ENCODE data around the gene CRACDL.

Gene CRACDL

DNA sequence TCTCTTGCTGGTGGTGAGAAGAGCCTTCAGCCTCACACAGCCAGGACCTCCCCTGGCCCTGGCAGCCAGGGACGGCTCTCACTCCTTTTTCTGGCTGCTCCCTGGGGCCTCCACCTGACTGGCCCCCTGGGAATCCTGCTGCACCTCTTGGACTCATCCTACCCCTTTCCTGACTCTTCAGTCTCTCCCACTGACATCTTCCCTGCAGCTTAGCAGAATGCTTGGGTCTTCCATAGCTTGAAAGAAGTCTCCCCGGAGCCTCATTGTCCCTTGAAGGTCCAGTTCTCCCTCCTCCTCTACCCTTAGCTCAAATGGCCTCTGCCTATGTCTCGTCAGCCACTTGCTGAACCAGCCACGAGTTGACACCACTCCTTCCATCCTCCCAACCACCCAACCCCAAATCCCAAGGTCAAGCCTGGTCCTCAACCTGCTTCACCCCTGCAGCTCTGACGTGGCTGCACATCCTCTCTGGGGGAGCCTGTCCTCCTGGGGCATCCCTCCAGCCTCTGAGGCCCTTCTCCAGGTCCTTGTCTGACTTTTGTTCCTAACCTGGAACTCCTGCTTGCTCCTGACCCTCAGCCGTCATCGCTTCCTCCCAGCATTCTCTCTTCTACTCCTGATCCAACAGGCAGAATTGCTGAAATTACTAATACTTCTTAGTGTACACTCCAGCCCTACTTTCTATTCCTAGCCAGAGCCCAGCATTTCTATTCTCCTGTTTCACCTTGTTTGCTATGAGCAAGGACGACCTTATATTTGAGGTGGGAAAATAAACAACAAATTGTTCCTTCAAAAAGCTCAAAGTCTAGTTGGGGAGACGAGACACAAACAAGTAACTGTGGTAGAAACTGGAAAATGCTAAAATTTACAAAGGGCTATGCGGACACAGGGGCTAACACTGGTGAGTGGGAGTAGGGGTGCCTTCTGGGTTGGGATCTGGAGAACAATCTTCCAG is 136.4 kb downstream of the CRACDL start:
- DNase-seq = no peak

GRCh38 chr2:98796775-98797544 is 139.1 kb downstream of the CRACDL start:
- no peak for DNase-seq

DNA sequence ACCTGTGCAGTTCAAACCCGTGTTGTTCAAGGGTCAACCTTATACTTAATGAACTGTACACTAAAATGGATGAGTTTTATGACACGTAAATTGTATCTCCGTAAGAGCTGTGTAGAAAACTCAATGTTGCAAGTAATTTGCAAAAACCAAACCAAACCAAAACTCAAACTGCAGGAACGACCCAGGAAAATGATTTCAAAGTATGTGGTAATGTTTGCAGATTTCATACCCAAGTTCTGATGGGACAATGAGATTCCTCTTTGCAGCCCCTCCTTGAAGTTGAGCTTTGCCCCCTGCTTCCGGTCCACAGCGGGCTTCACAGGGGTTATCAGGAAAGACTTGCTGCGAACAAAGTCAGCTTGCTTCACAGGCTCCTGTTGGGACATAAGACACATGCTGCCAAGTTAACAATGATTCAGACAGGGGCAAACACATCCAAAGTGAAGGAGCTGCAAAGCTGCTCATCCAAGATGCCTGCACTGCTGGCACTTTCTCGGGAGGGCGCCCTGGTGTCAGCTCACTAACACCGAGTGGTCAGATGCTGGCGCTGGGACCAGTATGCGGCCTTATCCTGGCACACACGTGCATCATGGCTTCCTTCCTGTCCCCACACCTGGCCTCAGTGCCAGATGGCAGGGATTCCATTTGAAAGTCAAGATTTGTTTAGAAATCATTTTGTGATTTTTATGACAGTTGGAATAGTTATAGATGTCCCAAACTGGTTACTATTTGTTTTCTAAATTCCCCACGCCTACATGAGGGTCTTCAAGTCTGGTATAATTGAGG is 139.9 kb downstream of the CRACDL start:
- DNase-seq = no peak

- no peak for DNase-seq
Observed at GRCh38 chr2:98793897-98794830, 141.9 kb downstream of the CRACDL start.

- no peak for DNase-seq
Observed at GRCh38 chr2:98793275-98793674, 142.8 kb downstream of the CRACDL start.

GRCh38 chr2:98790221-98790620 is 145.8 kb downstream of the CRACDL start:
- DNase-seq = no peak

DNA sequence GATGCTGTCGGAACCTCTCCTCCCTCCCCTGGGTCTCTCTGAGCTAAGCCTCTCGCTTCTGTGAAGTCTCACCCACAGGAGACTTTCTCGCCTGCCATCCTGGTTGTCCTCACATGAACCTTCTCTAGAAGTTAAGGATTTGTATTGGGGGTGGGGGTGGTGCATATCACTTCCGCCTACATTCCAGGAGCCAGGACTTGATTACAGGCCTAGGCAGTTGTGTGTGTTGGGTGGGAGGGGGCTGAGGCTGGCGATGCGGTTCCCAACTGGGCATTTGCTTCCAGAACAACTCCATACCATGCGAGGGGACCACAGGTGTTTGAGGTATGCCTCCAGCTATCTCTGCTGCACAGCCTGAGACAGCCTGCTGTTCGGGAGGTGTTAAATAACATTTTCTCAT is 148.3 kb downstream of the CRACDL start:
- DNase-seq = no peak

DNA sequence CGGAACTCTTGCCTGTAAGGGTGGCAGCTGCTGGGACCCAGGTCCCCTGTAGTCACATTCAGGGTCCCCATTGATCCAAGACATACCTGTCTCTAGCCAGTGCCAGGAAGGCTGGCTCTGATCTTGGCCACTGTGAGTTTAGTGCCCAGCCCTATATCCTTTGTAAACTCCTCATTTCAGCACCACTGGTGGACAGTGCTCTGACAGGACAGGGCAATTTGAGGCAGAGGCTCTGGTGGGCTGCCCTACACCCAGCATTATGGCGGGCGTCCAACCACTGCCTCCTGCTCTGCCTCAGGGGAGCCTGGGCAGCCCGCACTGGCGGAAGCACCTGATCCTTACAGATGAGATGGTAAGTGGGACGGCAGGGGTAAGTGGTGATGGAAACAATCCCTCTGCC is 149.8 kb downstream of the CRACDL start:
- DNase-seq = no peak

DNA sequence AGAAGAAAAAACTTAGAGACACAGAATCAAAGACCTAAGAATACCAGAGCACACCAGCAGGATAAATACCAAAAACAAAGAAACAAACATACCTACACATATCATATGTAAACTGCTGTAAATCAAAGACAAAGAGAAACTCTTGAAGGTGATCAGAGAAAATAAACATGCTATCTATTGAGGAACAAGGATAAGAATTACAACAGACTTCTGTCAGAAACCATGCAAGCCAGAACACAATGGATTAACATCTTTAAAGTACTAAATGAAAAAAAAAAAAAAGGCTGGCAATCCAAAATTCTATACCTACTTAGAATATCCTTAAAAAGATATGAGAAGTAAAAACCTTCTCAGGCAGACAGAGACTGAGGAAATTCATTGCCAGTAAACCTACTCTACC is 153.5 kb downstream of the CRACDL start:
- DNase-seq = no peak

GRCh38 chr2:98781822-98782221 is 154.2 kb downstream of the CRACDL start:
- DNase-seq = no peak

DNA sequence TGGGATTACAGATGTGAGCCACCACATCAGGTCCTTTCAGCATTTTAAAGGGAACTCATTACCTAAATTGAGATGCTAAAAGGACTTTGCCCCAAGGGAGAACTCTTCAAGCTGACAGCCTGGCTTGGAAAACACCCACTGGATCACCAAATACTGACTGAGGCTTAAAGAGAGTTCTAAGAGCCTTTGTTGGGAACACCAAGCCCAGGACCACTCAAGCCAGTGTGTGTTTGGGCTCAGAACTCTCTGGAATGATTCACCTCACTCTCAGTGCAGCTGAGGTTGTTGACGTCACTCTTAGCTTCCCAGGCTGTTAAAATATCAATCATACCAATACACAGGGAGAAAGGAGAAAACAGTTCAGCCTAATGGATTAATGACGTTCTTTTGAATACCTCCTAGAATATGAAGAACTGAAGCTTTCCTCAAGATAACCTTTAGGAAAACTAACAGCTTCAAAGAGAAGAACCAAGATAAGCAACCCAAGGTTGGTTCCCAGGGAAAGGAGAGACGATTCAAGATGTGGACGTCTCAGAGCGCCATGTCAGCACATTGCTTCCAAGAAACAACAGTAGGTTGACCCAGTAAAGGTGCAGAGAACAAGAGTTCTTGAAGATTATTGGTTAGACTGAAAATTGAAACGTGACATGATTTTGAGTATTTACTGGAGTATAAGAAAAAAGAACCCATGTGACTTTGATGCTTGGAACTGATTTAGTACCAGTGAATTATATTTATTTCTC is 157.1 kb downstream of the CRACDL start:
- no peak for DNase-seq

DNA sequence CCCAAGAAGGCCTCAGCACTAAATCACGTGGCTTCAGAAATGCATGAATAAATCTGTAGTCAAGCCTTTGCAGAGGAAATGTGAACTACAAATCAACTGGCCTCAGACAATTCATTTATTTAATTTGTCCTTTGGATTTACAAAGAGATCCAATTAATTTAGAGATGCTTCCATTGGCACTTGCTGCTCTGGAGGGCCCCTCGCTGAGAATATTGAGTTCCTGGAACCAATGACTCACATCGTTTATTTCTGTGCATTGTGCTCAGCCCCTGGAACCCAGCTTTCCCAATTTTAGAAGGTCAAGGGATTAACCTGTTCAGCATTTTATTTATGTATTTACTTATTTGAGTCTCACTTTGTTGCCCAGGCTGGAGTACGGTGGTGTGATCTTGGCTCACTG is 157.9 kb downstream of the CRACDL start:
- DNase-seq = no peak

DNA sequence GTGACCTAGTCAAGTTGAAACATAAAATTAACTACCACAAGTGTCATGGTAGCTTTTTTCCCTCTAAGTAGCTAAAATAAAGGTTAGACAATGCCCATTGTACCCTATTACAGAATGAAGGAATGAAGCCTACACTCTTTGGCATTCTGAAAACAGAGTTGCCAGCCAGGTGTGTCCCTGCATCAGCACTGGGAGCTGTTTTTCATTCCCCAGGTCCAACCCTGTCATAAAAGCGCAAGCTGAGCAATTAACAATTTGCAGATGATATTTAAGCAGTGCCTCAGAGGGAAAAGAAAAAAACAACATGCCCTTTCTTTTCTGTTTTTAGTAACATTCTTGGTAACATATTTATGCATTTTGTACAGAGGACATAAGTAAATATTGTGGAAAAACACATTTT is 158.3 kb downstream of the CRACDL start:
- no peak for DNase-seq

DNA sequence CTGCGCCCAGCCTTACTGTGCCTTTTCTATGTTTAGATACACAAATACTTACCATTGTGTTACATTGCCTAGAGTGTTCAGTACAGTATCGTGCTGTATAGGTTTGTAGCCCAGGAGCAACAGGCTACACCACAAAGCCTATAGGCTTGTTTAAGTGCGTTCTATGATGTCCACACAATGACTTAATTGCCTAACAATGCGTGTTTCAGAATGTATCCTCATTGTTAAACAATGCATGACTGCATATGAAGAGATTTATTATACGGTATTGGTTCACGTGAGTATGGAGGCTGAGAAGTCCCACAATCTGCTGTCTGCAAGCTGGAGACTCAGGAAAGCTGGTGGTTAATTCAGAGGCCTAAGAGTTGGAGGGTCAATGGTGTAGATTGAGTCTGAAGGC is 158.9 kb downstream of the CRACDL start:
- no peak for DNase-seq

DNA sequence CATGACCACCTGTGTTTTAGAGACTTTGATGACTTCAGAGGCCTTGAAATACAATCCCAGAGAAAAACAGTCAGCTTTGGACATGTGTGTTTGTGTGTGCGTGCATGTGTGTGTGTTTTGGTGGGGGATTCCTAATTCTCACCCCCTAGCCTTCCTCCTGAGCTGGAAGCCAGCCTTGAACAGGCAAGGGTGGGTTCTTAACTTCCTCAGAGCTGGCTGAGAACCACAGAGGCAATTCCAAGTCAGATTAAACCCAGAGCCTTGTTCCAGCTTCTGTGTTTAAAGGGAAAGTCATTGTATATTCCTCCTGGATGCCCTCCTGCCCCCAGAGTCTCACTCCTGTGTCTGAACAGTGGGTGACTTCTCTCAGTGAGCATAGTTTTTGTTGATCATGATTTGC is 159.9 kb downstream of the CRACDL start:
- no peak for DNase-seq

GRCh38 chr2:98775146-98775986 is 160.7 kb downstream of the CRACDL start:
- DNase-seq = no peak

- DNase-seq = no peak
Observed at GRCh38 chr2:98773907-98774306, 162.1 kb downstream of the CRACDL start.

GRCh38 chr2:98773169-98773568 is 162.9 kb downstream of the CRACDL start:
- no peak for DNase-seq

GRCh38 chr2:98772536-98772935 is 163.5 kb downstream of the CRACDL start:
- DNase-seq = no peak

Data from CD4-positive, alpha-beta T cell treated with Interleukin-21 for 1 hour (primary cell).